ENCODE data around the gene CPB2. TPM values are rescaled to one million over a fixed set of nuclear protein-coding genes. Genes with fewer than 3 reads are reported as not detected.

Gene CPB2
- total and polyA plus RNA-seq, 2 of the 8 experiments (the other 6 are each of a cell fraction or from before 2014, with no cell fraction given) = not detected

DNA sequence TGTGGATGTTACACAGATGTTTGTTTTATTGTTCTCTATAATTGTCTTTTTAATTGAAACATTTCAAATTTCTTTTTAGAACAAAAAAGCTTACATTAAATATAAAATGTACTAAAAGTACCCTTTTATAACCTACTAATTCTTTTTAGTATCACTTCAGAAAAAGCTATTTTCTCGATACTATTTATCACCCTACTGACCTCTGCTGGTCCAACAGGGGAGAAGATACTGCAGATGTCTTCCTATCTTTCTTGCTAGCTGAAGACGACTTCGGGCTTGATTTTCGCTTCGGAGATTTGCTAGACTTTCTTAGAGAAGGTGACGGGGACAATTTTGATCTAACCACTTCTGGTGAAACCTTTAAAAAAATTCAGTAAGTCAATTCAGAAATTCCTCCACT lies 94.7 kb downstream of the CPB2 start:
- H3K9me3 ChIP-seq (ENCODE audit: insufficient read depth in 2 of 2, low read depth in 1 of 2, low read length in 1 of 2) = no peaks in the 10 kb centered on the region
- H3K4ac ChIP-seq (replicated peaks; ENCODE audit: insufficient read length, low read depth, low read length) = no peak overlapping the region
- no peaks in the 10 kb centered on the region for H4K20me1 ChIP-seq (replicated peaks in 1 of 2; ENCODE audit: control insufficient read depth in 1 of 2, insufficient read depth in 2 of 2, low read length in 2 of 2)
- H2BK20ac ChIP-seq (ENCODE audit: low read length) = no peak overlapping the region
- H3K36me3 ChIP-seq (ENCODE audit: control insufficient read depth in 2 of 4, insufficient read depth in 4 of 4, low read length in 3 of 4) = peaks cover 0 to 53% (median 4%) of the 10 kb centered on the region in 4 experiments; a peak in 3 of 8 replicates
- no peak overlapping the region for H2BK15ac ChIP-seq (ENCODE audit: low read length)
- POLR2A ChIA-PET (ENCODE audit: partially characterized antibody) = interaction anchor here (1.0 kb wide), 1 partner anchor 9 kb away, joined by 3 read pairs; no protein-coding TSS in a partner anchor
- H3K4me1 ChIP-seq (replicated peaks in 1 of 4; ENCODE audit: control insufficient read depth in 3 of 4, insufficient read depth in 4 of 4, low read length in 3 of 4) = no peaks in the 10 kb centered on the region
- no peak overlapping the region for H2AK5ac ChIP-seq (ENCODE audit: low read depth, low read length)
- no peak overlapping the region for H3K4me2 ChIP-seq (ENCODE audit: insufficient read depth in 1 of 2, low read depth in 2 of 2, low read length in 2 of 2)
- H2BK5ac ChIP-seq (ENCODE audit: low read depth, low read length) = no peak overlapping the region
- DNase-seq (ENCODE audit: low read depth in 1 of 2, low spot score in 2 of 2) = no peak
- no peak overlapping the region for H3K23ac ChIP-seq (ENCODE audit: insufficient read length)
- H3K14ac ChIP-seq (ENCODE audit: insufficient read length) = no peak overlapping the region
- 99% methylated on average over 6 of the region's 6 CpGs; no CpG with 5 or more reads in 1 of the 2 experiments for WGBS, 2 experiments (ENCODE audit: extremely low coverage in 1 of 2, insufficient coverage in 1 of 2, insufficient read length in 1 of 2, insufficient replicate concordance in 2 of 2, low coverage in 1 of 2, low lambda C conversion rate in 2 of 2, missing lambda C conversion rate in 1 of 2)
- H2BK12ac ChIP-seq (ENCODE audit: low read depth, low read length) = no peak overlapping the region
- H3K18ac ChIP-seq (ENCODE audit: extremely low read depth, low read length) = no peak overlapping the region
- no peak overlapping the region for H4K91ac ChIP-seq (replicated peaks; ENCODE audit: insufficient read length, low read length)
- CTCF ChIA-PET (ENCODE audit: partially characterized antibody) = interaction anchor here (0.8 to 2.2 kb wide), 13 partner anchors 9 to 277 kb away, joined by 3 to 13 read pairs (median 3); no protein-coding TSS in a partner anchor
- peak; percentile 45 for FAIRE-seq
- no peaks in the 10 kb centered on the region for H3K79me2 ChIP-seq (ENCODE audit: control insufficient read depth in 1 of 2, insufficient read depth in 2 of 2, low read length in 2 of 2)
- H4K8ac ChIP-seq (ENCODE audit: extremely low read depth, insufficient read depth, low read length) = no peak overlapping the region
- no peaks in the 10 kb centered on the region for H3K23me2 ChIP-seq (ENCODE audit: low read depth, low read length)
- no peak overlapping the region for H4K5ac ChIP-seq (ENCODE audit: insufficient read length, low read depth, low read length)
- H3K27ac ChIP-seq (ENCODE audit: low read depth, low read length) = no peak overlapping the region
- H3K79me1 ChIP-seq (ENCODE audit: low read depth, low read length) = no peaks in the 10 kb centered on the region
- no peak overlapping the region for H3K4me3 ChIP-seq (ENCODE audit: extremely low read depth in 1 of 4, insufficient read depth in 2 of 4, low read depth in 3 of 4, low read length in 4 of 4)
- H3K27me3 ChIP-seq (replicated peaks in 1 of 4; ENCODE audit: control insufficient read depth in 3 of 4, extremely low read depth in 1 of 4, insufficient read depth in 3 of 4, low read length in 3 of 4) = no peaks in the 10 kb centered on the region
- H3K56ac ChIP-seq (replicated peaks; ENCODE audit: insufficient read length, low read depth, low read length) = no peak overlapping the region
- no peak overlapping the region for H2AFZ ChIP-seq (ENCODE audit: low read length)
- H3K9ac ChIP-seq (replicated peaks in 1 of 4; ENCODE audit: extremely low read depth in 1 of 4, low read depth in 3 of 4, low read length in 3 of 4) = no peak overlapping the region
- no peak overlapping the region for H2BK120ac ChIP-seq (replicated peaks; ENCODE audit: low read depth, low read length)

All from H1 (cell line).